ENCODE measurements around the gene HOXD13. TPM values are rescaled to one million over a fixed set of nuclear protein-coding genes. Genes with fewer than 3 reads are reported as not detected.

The HOXD13 gene
- total and polyA plus RNA-seq, 12 donors: not detected

DNA sequence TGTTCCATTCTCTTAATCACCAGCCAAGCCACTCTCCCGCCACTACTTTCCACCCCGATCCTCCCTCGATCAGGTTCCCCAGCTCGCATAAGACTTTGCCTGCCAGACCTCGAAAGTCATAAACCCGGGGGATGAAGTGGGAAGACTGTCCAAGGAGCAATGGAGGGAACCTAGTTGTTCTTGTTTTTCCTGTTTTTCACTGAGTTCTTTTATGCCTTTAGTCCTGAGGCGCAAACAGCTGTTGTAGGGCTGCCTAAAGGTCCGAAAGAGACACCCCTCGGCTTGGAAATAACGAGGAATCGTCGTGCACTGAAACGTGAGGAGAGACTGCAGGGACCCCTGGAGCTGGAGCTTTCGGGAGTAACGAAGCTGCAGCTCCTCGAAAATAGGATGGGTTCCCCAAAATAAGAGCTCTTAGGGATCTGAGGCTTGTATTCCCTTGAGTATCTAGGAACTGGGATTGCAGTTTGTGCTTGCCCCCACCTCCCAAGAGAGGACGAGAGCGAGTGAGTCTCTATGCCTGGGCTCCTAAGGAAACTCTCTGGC is 5.4 kb downstream of the HOXD13 start:
- intact Hi-C loops (cut with DNase I): loop anchor here in 4 of 10 donors (2.0 to 5.0 kb wide), 3 partner anchors 731 to 846 kb away; no protein-coding TSS in a partner anchor
- no peaks in the 10 kb centered on the region for H3K9me3 ChIP-seq
- WGBS, 2 donors: 3% methylated on average over 18 of the region's 18 CpGs
- ATAC-seq: no peak
- H3K27ac ChIP-seq: no peak overlapping the region
- TF ChIP-seq, protein P1, sequence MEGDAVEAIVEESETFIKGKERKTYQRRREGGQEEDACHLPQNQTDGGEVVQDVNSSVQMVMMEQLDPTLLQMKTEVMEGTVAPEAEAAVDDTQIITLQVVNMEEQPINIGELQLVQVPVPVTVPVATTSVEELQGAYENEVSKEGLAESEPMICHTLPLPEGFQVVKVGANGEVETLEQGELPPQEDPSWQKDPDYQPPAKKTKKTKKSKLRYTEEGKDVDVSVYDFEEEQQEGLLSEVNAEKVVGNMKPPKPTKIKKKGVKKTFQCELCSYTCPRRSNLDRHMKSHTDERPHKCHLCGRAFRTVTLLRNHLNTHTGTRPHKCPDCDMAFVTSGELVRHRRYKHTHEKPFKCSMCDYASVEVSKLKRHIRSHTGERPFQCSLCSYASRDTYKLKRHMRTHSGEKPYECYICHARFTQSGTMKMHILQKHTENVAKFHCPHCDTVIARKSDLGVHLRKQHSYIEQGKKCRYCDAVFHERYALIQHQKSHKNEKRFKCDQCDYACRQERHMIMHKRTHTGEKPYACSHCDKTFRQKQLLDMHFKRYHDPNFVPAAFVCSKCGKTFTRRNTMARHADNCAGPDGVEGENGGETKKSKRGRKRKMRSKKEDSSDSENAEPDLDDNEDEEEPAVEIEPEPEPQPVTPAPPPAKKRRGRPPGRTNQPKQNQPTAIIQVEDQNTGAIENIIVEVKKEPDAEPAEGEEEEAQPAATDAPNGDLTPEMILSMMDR (IDR thresholded peaks at IDR 0.05): no peak
- H3K4me1 ChIP-seq: peaks cover 0 to 40% (median 25%) of the 10 kb centered on the region in 9 donors
- no peak for DNase-seq
- H3K36me3 ChIP-seq: no peaks in the 10 kb centered on the region
- H3K4me3 ChIP-seq: peak overlapping the region in 5 of 10 donors; percentile 28 to 47 (median 43)
- peaks cover 69 to 100% (median 100%) of the 10 kb centered on the region in 7 donors for H3K27me3 ChIP-seq

DNA sequence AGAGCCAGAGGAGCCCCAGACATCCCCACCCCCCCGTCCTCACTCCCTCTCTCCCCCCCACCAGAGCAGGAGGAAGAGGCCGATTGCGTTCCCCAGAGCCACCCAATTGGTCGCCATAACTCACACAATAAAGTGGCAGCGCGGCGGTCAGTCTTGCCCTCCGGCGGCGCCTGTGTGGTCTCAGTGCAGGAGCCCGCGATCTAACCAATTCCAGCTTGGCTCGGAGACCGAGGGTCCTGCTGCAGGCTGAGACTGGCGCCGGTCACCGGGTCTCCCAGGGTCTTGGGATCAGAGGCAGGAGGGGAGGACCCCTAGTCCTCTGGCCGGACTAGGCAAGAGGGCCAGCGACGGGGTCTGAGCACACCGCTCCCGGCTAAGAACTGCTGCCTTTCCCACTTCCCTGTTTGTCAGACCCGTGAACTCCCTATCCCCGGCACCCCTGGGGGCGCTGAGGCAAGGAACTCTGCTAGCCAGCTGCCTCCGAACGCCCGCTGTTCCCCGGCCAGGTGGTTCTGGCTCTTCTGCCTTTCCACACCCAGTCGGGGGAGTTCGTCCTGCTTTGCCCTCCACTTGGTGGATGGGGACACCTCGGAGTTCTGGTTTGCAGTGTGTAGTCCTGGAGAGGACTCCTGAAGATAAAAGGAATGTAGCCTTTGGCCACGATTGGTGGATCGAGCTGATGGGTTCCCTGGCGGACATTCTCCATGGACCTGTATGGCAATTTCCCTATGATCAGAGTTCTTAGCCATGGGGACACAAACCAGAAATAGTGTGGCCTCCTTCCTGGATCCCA is 6.0 kb downstream of the HOXD13 start:
- WGBS, 2 donors: 2 to 3% methylated on average over 35 of the region's 35 CpGs
- Histone ChIP-seq H3K9me3 (no peaks in the 10 kb centered on the region), H3K4me1 (peaks cover 0 to 33% (median 20%) of the 10 kb centered on the region in 9 donors), H3K27ac (no peak overlapping the region), H3K4me3 (peak overlapping the region in 1 of 10 donors; percentile 28), H3K36me3 (no peaks in the 10 kb centered on the region), H3K27me3 (peaks cover 63 to 100% (median 100%) of the 10 kb centered on the region in 7 donors)
- TF ChIP-seq, protein P1 (IDR thresholded peaks at IDR 0.05): no peak
- DNase-seq (no peak), ATAC-seq (no peak)
- intact Hi-C loops (cut with DNase I): loop anchor here in 4 of 10 donors (5.0 kb wide), 2 partner anchors 731 to 846 kb away; no protein-coding TSS in a partner anchor

DNA sequence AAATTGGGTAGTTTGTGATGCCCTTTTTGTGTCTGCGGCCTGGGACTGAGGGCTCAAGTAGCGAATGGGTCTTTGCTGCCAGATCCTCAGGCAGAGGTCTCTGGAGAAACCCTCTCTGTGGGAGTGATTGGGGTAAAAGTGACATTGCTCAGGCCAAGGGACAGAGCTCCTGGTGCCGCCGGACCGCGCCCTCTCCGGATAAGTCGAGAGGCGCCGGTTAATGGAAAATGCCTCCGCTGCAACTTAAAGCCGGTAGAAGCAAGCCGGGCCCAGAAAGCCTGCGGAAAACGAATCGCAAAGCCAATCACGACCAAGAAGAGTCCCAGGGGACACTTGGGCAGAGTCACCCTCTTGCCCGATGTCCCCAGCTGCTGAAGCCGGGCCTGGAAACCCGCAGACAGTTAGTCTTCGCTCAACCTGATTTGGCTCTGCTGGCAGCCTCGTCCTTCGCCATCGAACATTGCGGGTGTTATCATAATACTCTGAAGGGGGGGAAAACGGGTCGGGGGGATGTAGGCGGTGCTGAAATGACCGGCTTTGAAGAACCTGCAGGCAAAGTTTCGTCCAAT is 6.7 kb downstream of the HOXD13 start:
- Histone ChIP-seq H3K36me3 (no peaks in the 10 kb centered on the region), H3K4me1 (peaks cover 0 to 36% (median 24%) of the 10 kb centered on the region in 9 donors), H3K9me3 (no peaks in the 10 kb centered on the region), H3K27ac (no peak overlapping the region), H3K27me3 (peaks cover 62 to 100% (median 100%) of the 10 kb centered on the region in 7 donors), H3K4me3 (no peak overlapping the region)
- ATAC-seq (no peak), DNase-seq (no peak)
- 4 to 5% methylated on average over 30 of the region's 30 CpGs for WGBS, 2 donors
- TF ChIP-seq, protein P1 (IDR thresholded peaks at IDR 0.05): no peak
- intact Hi-C loops (cut with DNase I): loop anchor here in 4 of 10 donors (5.0 kb wide), 2 partner anchors 732 to 847 kb away; no protein-coding TSS in a partner anchor

Data from heart right ventricle (tissue), 16 donors.